H7 (cell line): ENCODE measurements around the gene RASEF. TPM values are rescaled to one million over a fixed set of nuclear protein-coding genes. Genes with fewer than 3 reads are reported as not detected.

Source experiments
- DNase-seq: peaks from one replicate; pipeline ENCODE4 v3.0.0; 2012
- H3K27me3 ChIP-seq: 2 replicates; pipeline ENCODE4 v1.6.0; 2011; ENCODE audit warnings: mild to moderate bottlenecking, low read length; ENCODE audit not compliant: control insufficient read depth, insufficient read depth
- H3K36me3 ChIP-seq: replicated peaks from 2 replicates; pipeline ENCODE4 v1.5.1; 2011; ENCODE audit warnings: low read length; ENCODE audit not compliant: control insufficient read depth, insufficient read depth
- H3K4me3 ChIP-seq: 2 replicates; pipeline ENCODE4 v1.5.1; 2011; ENCODE audit warnings: low read depth, mild to moderate bottlenecking, control low read depth, low read length, moderate library complexity; ENCODE audit not compliant: insufficient read depth
- total RNA-seq: library from RNA; depleted of rRNA; stranded (reverse); fragments of >200 nt; shearing (Covaris generic); gene quantifications from 2 replicates; pipeline ENCODE4 v1.2.3, GENCODE V29; 2014

RASEF gene
- total RNA-seq, 1 experiment from 2014 or later, result 1.2 TPM

GRCh38 chr9:83012922-83013838 is 49.8 kb downstream of the RASEF start:
- no peak for DNase-seq
- Histone ChIP-seq H3K36me3 (no peaks in the 10 kb centered on the region), H3K27me3 (no peaks in the 10 kb centered on the region), H3K4me3 (no peak overlapping the region)

- DNase-seq, result no peak
- H3K36me3 ChIP-seq, result no peaks in the 10 kb centered on the region
- H3K27me3 ChIP-seq, result no peaks in the 10 kb centered on the region
- no peak overlapping the region for H3K4me3 ChIP-seq
Measured at GRCh38 chr9:83012168-83012921, 50.6 kb downstream of the RASEF start.

- Histone ChIP-seq H3K4me3 (no peak overlapping the region), H3K27me3 (no peaks in the 10 kb centered on the region), H3K36me3 (no peaks in the 10 kb centered on the region)
- DNase-seq, result no peak
Measured at GRCh38 chr9:83011611-83012010, 51.3 kb downstream of the RASEF start.

GRCh38 chr9:83007521-83008300 is 55.2 kb downstream of the RASEF start:
- no peak for DNase-seq
- H3K27me3 ChIP-seq, result no peaks in the 10 kb centered on the region
- H3K36me3 ChIP-seq, result no peaks in the 10 kb centered on the region
- H3K4me3 ChIP-seq, result no peak overlapping the region

- DNase-seq, result no peak
- H3K36me3 ChIP-seq, result no peaks in the 10 kb centered on the region
- H3K4me3 ChIP-seq, result no peak overlapping the region
- H3K27me3 ChIP-seq, result no peaks in the 10 kb centered on the region
Measured at GRCh38 chr9:83006378-83006777, 56.6 kb downstream of the RASEF start.

- no peaks in the 10 kb centered on the region for H3K27me3 ChIP-seq
- DNase-seq, result no peak
- no peaks in the 10 kb centered on the region for H3K36me3 ChIP-seq
- no peak overlapping the region for H3K4me3 ChIP-seq
Measured at GRCh38 chr9:83005963-83006362, 57.0 kb downstream of the RASEF start.

GRCh38 chr9:83005361-83005760 is 57.6 kb downstream of the RASEF start:
- DNase-seq, result no peak
- H3K27me3 ChIP-seq, result no peaks in the 10 kb centered on the region
- no peaks in the 10 kb centered on the region for H3K36me3 ChIP-seq
- no peak overlapping the region for H3K4me3 ChIP-seq

GRCh38 chr9:83002329-83002728 is 60.6 kb downstream of the RASEF start:
- H3K36me3 ChIP-seq, result no peaks in the 10 kb centered on the region
- no peaks in the 10 kb centered on the region for H3K27me3 ChIP-seq
- DNase-seq, result no peak
- H3K4me3 ChIP-seq, result no peak overlapping the region

GRCh38 chr9:83000765-83001164 is 62.2 kb downstream of the RASEF start:
- no peaks in the 10 kb centered on the region for H3K27me3 ChIP-seq
- H3K4me3 ChIP-seq, result no peak overlapping the region
- DNase-seq, result no peak
- no peaks in the 10 kb centered on the region for H3K36me3 ChIP-seq

- no peaks in the 10 kb centered on the region for H3K27me3 ChIP-seq
Measured at GRCh38 chr9:82998409-82998808, 64.5 kb downstream of the RASEF start.

GRCh38 chr9:82997476-82998140 is 65.3 kb downstream of the RASEF start:
- no peak for DNase-seq
- no peak overlapping the region for H3K4me3 ChIP-seq
- no peaks in the 10 kb centered on the region for H3K36me3 ChIP-seq
- no peaks in the 10 kb centered on the region for H3K27me3 ChIP-seq

More at GRCh38 chr9:82998409-82998808, 64.5 kb downstream of the RASEF start:
- Histone ChIP-seq H3K36me3 (no peaks in the 10 kb centered on the region), H3K4me3 (no peak overlapping the region)
- DNase-seq, result no peak

GRCh38 chr9:82996941-82997340 is 66.0 kb downstream of the RASEF start:
- Histone ChIP-seq H3K36me3 (no peaks in the 10 kb centered on the region), H3K27me3 (no peaks in the 10 kb centered on the region), H3K4me3 (no peak overlapping the region)
- no peak for DNase-seq

GRCh38 chr9:82993856-82994605 is 68.9 kb downstream of the RASEF start:
- Histone ChIP-seq H3K4me3 (no peak overlapping the region), H3K36me3 (no peaks in the 10 kb centered on the region), H3K27me3 (no peaks in the 10 kb centered on the region)
- DNase-seq, result no peak
